GM11168 (cell line): ENCODE results near the gene NT5C.

ENCODE experiments used
- in situ Hi-C: fragments of 300-500 bp; cut with MboI; formaldehyde crosslinking; loops from one replicate; pipeline ENCODE4 v1.12.0; 2022; ENCODE audit warnings: low sequenced_read_pairs; ENCODE audit not compliant: unreplicated experiment

The NT5C gene

DNA sequence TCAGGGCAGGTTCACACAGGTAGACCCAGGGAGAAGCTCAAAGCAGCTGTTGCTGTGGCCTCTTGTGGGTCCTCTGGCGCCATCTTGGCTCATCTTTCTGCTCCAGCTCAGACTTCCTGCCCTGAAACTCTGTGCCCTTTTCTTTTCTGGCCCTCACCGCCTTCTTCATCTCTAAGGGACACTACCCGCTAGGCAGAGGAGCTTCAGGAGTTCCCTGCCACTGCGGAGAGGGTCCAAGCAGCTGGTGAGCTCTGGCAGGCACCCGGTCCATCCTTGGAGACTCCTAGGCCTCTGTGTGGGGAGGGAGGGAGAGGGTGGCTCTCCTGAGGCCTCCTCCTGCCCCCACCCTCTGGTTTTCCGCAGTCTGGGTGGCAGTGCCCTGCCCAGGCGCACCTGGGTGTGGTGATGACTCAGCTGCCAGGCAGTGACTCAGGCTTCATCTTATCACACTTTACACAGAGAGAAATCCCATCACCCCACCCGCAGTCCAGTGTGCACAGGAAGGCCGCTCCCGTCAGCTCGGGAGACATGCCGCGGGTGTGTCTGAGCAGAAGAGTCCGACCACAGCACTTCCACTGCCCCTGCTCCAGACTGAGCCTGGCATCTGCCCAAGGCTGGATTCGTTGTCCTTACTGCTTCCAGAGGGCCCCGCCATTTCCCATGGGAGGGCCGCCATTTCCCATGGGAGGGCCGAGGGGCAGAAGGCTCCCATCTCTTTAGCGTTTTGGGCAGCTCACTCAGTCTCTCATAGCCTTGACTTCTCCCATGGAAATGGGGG is 7.3 kb downstream of the NT5C start:
- in situ Hi-C loops = no loop called here

DNA sequence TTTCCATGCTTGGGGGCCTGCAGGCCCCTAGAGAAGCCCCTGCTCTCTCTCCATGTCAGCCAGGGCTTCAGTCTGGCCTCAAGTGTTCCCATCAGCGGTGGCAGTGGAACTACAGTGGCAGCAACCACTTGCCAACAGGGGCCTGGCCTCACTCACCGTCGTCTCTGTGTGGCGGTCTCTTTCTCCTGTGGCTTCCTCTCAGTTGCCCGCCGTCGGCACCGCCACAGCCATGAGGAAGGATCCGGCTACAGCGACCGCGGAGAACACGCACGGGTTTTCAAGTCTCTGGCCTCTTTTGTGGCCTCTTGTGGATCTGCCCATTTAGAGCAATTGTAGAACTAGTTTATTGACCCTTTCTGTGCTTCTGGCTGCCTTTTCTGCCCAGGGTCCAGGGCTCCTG is 13.2 kb downstream of the NT5C start:
- in situ Hi-C loops = loop anchor here (10.0 kb wide), 1 partner anchor 86 kb away; the partner anchor contains the start of gene NUP85

DNA sequence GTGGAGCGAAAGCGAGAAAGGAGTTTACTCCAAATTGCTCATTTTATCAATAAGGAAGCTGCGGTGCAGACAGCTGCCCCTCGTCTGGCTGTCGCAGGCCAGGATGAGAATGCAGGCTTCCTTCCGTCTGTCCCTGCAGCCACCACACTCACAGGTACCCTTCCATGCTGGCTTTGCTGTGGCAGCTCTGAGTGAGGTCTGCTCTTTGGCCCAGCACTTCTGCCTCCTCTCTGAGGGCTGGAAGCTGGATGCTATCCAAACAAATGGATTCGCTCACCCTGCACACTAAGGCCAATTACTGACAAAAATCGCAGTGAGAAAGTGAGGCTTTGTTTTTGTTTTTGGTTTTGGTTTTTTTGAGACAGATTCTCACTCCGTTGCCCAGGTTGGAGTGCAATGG is 14.8 kb downstream of the NT5C start:
- in situ Hi-C loops = loop anchor here (10.0 kb wide), 1 partner anchor 88 kb away; the partner anchor contains the start of gene NUP85

DNA sequence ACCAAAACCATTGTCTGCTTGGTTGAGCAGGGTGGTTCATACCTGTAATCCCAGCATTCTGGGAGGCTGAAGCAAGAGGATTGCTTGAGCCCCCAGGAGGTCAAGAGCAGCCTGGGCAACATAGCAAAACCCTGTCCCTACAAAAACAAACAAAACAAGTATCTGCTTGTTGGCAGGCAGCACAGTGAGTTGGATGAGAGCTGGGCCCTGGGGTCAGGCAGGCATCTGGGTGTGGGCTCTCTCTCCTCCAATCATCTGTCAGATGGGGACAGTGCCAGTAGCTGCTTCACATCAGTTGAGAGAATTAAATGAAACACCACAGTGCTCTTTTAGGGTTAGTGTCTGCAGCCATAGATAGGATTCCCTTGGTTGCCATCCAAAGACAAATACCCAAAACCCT is 16.0 kb downstream of the NT5C start:
- in situ Hi-C loops = loop anchor here (10.0 kb wide), 1 partner anchor 89 kb away; the partner anchor contains the start of gene NUP85

DNA sequence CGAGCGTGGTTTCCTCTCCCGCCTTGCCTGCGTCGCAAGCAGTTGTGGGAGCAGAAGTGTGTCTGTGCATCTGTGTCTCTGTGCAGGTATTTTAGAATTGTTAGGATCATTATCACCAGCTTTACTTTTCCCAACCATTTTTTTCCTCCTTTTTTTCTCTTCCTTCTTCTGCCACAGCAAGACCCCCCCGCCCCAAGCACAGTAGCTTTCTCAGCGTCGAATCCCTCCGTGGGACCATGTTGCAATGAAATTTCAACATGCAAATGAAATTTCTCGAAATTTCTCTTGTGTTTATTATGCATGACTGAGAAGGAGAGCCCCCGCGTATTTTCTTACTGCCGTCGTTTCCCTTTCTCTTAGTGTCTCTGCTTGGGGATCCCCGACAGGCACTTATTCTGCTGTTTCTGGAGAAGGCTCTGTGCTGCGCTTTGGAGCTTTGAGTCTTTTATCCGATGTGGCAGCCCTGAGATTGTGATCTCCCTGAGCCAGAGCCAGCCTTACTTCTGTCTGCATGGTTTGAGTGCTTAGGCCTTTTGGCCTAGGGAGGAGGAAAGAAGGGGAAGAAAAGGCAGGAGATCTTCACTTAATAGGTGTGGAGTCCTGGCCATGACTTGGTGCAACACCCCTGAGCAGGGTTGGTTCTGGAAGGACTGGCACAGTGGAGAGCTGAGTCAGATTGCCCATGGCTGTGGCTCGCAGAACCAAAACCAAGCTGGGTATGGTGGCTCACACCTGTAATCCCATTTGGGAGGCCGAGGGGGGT is 16.8 kb downstream of the NT5C start:
- in situ Hi-C loops = loop anchor here (10.0 kb wide), 1 partner anchor 90 kb away; the partner anchor contains the start of gene NUP85

DNA sequence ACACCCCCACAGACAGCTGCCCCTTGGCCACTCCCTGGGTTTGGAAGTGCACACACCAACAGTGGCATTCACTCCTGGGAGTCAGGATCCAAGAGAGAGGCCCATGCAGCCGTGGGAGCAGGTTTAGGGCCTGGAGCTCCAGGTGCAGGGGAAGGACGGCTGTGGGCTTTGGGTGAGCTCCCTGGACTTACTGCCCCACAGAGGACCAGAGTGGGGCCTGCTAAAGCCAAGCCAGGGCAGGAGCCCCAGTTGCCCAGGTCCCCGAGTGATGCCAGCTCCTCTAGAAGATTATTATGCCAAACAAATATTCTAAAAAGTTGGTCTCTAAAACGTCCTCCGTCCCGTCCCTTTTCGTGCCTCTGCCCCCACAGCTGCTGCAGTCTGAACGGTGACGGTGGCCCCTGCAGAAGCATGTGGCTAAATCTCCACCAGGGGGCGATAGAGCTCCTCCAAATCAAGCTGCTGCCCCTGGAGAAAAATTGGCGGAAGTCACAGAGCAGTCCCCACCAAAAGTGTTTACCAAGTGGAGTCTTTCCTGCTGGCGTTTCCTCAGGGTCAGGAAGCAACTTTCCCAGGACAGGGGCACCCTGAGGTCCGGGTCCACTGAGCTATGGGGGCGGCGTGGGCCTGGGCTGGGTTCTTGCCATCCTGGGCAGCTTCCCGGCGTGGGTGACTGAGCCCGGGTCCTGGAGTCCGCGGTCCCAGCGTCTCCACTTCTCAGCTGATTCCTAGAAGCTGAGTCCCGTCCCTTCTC is 17.6 kb downstream of the NT5C start:
- in situ Hi-C loops = loop anchor here (10.0 kb wide), 1 partner anchor 91 kb away; the partner anchor contains the start of gene NUP85

DNA sequence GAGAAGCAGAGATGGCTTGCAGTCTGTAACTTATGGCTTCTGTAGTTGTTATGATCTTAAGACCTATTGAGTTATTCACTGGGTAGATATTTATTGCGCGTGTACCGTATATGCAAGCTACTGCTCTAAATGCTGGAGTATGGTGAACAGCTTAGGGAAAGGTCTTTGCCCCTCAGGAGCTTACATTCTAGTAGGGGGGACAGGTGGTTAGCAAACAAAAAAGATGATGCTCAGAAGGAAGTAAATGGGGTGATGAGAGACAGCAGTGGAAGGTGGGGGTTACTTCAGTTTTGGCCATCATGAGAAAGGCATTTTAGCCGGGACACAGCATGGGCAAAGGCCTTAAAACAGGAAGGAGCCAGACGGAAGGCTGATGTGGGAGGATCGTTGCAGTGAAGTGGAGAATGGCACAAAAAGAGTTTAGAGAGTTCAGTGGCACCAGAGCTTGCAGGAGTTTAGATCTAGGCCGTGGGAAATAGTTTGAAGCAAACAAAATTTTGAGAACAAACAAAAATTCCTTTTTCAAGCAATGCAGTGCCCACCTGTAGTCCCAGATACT is 19.7 kb downstream of the NT5C start:
- in situ Hi-C loops = loop anchor here (10.0 kb wide), 1 partner anchor 93 kb away; the partner anchor contains the start of gene NUP85

DNA sequence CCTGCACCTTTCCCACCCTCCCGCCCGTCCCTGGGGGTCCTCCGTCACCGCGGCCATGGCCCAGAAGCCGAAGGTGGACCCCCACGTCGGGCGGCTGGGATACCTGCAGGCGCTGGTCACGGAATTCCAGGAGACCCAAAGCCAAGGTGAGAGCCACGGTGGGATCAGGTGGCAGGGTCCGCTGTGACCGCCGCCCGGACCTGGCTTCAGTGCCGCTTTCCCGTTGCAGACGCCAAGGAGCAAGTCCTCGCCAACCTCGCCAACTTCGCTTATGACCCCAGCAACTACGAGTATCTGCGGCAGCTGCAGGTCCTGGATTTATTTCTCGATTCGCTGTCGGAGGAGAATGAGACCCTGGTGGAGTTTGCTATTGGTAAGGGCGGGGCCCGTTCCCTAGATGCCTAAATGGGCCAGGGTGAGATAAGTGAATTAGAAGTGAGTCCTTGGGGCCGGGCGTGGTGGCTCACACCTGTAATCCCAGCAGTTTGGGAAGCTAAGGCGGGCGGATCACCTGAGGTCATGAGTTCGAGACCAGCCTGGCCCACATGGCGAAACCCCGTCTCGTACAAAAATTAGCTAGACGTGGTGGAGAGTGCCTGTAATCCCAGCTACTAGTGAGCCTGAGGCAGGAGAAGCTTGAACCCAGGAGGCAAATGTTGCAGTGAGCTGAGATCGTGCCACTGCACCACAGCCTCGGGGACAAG is 21.2 kb downstream of the NT5C start:
- in situ Hi-C loops = loop anchor here (10.0 kb wide), 1 partner anchor 94 kb away; the partner anchor contains the start of gene NUP85

DNA sequence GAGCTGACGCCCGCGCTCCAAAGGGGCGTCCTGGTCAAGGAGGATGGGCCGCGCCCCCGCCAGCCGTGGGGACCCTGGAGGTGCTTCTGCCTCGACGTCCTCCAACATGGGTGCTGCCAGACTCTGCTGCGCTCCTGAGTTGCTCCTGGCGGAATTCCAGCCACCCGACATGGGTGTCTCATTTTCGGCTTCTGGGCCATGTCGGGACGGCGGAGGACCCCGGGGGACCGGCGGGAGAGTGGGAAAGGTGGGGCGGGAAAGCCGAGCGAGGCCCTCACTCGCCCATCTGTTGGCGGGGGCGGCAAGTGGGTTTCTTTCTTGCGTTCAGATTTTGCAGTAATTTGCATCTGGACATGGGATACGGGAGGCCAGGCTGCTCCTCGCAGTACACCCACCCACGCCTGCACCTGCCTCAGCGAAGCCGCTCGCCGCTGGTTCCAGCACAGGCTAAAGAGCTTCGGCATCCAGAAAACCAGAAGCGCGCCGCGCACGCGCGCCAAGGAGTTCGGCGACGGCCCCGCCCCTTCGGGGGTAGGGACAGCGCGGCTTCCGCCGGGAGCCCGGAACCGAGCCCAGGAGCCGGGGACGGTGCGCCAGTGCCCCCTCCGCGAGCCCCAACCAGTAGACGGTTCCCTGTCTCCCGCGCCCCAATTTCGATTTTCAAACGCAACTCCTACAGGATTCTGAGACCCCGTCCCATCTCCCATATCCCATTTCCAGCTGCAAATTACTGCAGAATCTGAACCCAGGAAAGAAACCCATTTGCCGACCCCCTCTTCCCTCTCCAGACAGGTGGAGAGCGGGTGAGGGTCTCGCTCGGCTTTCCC is 21.9 kb downstream of the NT5C start, which contains the start of gene ARMC7:
Gene ARMC7 (plus strand): TSS at position 563 of the 827 bp plus-strand sequence. CDS start 320 bp downstream, outside the sequence.
- in situ Hi-C loops = loop anchor here (10.0 kb wide), 1 partner anchor 95 kb away; the partner anchor contains the start of gene NUP85

DNA sequence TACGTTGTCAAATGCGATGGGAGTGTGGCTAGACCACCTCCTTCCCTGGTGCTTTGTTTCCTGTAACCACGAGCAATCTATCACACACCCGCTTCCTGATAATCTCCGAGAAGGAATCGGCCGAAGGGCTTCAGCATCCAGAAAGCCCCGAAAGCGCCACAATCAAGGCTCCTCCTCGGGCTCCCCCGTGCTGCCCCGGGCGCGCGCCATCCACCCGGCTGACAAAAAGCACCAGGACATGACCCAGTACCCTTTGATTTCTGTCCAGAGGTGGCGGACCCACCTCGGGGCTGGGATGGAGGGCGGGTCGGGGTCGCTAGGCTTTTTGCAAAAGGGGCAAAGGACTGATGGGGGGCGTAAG is 22.5 kb downstream of the NT5C start:
- in situ Hi-C loops = no loop called here

DNA sequence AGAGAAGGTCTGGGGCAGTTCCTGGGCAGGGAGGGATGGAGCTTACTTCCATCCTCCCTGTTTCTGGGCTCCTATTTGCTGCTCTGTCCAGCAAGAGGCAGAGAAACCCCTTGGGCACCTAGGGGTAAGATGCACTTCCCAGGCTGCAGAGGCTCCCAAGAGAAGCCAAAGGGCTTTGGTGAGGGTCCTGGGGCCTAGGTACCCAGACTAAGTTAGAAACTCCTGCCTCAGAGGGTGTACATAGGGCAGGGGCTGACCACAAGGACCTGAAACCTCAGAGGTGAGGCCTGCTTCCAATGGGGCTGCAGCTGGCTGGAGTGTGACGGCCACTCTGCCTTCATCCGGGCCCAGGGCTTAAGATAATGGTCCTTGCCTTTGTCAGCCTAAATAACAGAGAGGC is 23.3 kb downstream of the NT5C start:
- in situ Hi-C loops = no loop called here

DNA sequence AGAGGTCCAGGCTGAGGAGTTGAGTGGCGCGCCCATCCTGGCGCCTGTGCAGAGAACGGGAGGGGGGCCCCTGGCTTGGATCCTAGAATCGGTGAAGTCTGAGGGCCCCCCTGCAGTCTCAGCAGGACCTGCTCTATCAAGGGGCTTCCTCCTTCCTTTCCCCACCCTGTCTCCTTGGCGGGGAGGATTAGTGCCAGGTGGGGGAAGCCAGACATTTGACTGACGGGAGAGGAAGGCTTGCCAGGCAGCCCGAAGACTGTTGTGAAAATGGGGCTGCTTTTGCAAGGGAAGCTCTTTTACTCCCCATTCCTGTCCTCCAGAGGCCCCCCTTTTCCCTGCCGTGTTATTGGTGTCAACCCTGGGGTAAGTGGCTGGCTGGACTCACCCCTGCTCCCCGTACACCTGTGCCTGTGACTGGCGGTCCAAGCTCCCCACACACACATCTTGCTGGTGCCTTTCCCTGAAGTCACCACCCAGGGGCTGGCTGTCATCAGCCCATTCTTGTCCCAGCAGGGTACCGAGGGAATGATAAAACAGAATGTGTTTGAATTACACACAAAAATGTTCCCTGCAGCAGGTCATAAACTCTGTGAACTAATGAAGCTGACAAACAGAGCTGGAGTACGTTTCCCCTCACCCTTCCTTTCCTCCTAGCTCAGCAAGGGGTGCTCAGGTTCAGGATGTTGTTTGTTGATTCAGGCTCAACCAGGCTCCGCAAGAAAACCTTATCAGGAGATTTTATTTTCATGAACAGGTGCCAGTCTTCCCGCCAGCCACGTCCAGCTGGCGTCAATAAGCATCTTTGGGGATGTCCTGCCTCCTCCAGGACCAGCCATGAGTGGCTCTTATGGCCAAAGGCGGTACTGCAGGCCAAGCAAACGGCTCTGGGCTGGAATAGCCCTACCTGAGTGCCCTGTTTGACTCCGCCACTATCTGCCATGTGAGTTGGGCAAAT is 26.1 kb downstream of the NT5C start:
- in situ Hi-C loops = no loop called here

DNA sequence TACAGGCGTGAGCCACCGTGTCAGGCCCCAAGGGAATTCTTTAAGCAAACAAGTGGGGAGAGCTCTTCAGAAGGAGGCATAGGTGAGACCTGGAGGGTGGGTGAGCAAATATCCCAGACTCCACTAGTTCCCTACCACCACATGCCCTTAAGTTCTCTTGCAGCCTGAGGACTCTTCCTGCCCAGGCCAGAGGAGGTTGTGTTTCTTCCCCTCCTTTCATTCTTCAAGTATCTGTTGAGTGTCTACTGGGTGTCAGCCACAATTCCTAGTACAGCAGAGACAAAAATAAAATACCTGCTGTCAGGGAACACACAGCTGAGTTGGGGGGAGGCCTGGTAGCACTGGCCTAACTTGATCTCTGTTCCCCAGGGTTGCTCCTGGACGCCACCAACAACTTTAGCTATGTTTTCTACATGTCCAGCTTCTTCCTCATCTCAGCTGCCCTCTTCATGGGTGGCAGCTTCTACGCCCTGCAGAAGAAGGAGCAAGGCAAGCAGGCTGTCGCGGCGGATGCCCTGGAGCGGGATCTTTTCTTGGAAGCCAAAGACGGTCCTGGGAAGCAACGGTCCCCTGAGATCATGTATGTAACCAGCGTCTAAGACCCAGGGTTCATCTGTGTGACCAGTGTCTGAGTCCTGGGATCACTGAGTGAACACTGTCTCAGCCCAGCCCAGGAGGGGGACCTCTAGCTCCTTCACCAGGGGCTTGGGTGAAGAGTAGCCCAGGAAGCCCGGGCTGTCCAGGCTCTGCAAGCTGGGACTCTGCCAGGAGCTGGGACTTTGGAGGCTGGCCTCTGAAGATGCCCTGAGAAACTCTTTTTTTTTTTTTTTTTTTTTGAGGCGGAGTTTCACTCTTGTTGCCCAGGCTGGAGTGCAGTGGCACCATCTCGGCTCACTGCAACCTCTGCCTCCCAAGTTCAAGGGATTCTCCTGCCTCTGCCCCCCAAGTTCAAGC is 27.7 kb downstream of the NT5C start:
- in situ Hi-C loops = no loop called here

DNA sequence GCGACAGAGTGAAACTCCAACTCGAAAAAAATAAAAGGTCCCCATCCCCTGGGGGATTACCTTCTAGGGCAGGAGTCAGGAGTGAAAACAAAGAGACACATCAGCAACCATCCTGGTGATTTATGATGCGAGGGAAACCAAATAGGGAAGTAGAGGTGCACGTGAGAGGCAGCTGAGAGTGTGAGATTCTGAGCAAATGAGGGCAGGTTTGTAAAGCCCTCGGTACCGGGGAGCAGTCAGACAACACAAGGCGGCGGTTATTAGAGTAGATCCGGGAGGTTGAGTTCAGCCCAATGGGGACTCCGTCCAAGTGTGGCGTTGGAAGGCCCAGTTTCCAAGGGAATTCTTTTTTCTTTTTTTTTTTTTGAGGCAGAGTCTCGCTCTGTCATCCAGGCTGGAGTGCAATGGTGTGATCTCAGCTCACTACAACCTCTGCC is 29.1 kb downstream of the NT5C start:
- in situ Hi-C loops = no loop called here

DNA sequence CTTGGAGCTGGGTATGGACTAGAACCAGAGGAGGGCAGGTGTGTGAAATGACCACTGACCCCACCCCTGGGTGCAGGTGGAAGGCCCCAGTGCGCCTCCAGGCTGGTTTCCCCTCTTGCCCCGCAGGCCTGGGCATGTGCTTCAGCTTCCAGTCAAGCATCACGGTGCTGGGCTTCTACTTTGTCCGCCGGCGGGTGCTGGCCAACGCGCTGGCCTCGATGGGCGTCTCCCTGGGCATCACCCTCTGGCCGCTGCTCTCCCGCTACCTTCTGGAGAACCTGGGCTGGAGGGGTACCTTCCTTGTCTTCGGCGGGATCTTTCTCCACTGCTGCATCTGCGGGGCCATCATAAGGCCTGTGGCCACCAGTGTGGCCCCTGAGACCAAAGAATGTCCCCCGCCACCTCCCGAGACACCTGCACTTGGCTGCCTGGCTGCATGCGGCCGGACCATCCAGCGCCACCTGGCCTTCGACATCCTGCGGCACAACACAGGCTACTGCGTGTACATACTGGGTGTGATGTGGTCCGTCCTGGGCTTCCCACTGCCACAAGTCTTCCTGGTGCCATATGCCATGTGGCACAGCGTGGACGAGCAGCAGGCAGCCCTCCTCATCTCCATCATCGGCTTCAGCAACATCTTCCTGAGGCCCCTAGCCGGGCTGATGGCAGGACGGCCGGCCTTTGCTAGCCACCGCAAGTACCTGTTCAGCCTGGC is 31.5 kb downstream of the NT5C start:
- in situ Hi-C loops = no loop called here

DNA sequence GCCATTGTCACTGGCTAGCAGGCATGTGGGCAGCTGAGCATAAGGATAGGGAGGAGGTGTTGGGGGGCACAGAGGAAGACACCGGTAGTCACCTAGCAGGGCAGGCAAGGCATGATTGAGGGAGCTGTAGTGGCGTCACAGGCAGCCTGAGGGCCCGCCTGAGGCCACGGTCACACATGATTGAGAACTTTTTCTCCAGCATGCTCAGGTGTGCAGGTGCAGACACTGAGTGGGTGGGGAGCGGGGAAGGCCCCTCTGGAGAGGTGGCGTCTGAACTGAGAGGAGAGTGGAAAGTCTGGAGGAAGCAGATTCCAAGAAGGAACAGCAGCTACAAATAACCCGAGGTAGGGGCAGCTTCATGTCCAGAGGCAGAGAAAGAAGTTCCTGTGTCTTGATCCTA is 32.7 kb downstream of the NT5C start:
- in situ Hi-C loops = no loop called here
